ENCODE measurements around the gene HSD17B14. TPM values are rescaled to one million over a fixed set of nuclear protein-coding genes. Genes with fewer than 3 reads are reported as not detected.
"Not testable (repeated sequence)": the region's sequence is repeated elsewhere in the genome, so short reads cannot be mapped to it uniquely, and the experiment has no call there.

HSD17B14 gene
- total RNA-seq, 1 donor from 2014 or later, result 65.6 TPM

- Mint-ChIP-seq H3K9me3 (ENCODE audit: unreplicated experiment) (no peaks in the 10 kb centered on the region), H3K36me3 (ENCODE audit: low read depth, unreplicated experiment) (peaks cover 49% of the 10 kb centered on the region), H3K27me3 (ENCODE audit: unreplicated experiment) (peaks cover 48% of the 10 kb centered on the region), H3K27ac (ENCODE audit: unreplicated experiment) (peak overlapping the region; percentile 100), H3K4me3 (ENCODE audit: unreplicated experiment) (peak overlapping the region; percentile 100), H3K4me1 (ENCODE audit: unreplicated experiment) (peaks cover 42% of the 10 kb centered on the region)
- TF ChIP-seq, protein P1, sequence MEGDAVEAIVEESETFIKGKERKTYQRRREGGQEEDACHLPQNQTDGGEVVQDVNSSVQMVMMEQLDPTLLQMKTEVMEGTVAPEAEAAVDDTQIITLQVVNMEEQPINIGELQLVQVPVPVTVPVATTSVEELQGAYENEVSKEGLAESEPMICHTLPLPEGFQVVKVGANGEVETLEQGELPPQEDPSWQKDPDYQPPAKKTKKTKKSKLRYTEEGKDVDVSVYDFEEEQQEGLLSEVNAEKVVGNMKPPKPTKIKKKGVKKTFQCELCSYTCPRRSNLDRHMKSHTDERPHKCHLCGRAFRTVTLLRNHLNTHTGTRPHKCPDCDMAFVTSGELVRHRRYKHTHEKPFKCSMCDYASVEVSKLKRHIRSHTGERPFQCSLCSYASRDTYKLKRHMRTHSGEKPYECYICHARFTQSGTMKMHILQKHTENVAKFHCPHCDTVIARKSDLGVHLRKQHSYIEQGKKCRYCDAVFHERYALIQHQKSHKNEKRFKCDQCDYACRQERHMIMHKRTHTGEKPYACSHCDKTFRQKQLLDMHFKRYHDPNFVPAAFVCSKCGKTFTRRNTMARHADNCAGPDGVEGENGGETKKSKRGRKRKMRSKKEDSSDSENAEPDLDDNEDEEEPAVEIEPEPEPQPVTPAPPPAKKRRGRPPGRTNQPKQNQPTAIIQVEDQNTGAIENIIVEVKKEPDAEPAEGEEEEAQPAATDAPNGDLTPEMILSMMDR (IDR thresholded peaks at IDR 0.05; ENCODE audit: unreplicated experiment), result no peak
- DNase-seq (ENCODE audit: low spot score), result no peak
These were observed 37.4 kb upstream of the HSD17B14 start for GRCh38 chr19:48873476-48874302.

GRCh38 chr19:48872884-48873475 is 36.7 kb upstream of the HSD17B14 start:
- Mint-ChIP-seq H3K36me3 (ENCODE audit: low read depth, unreplicated experiment) (peaks cover 51% of the 10 kb centered on the region), H3K4me1 (ENCODE audit: unreplicated experiment) (peaks cover 47% of the 10 kb centered on the region)

GRCh38 chr19:48872182-48872883 is 36.0 kb upstream of the HSD17B14 start, which contains the start of gene PPP1R15A:
PPP1R15A (plus strand) TSS chr19:48872421; CDS start chr19:48873234, 813 bp downstream.
- Mint-ChIP-seq H3K27me3 (ENCODE audit: unreplicated experiment) (peaks cover 40% of the 10 kb centered on the region), H3K4me1 (ENCODE audit: unreplicated experiment) (peaks cover 46% of the 10 kb centered on the region), H3K9me3 (ENCODE audit: unreplicated experiment) (no peaks in the 10 kb centered on the region), H3K4me3 (ENCODE audit: unreplicated experiment) (peak within 1 kb of the TSS; percentile 100), H3K36me3 (ENCODE audit: low read depth, unreplicated experiment) (peaks cover 49% of the 10 kb centered on the region), H3K27ac (ENCODE audit: unreplicated experiment) (peak within 1 kb of the TSS; percentile 100)
- TF ChIP-seq, protein P1 (IDR thresholded peaks at IDR 0.05; ENCODE audit: unreplicated experiment), result no peak
- DNase-seq (ENCODE audit: low spot score), result peak; percentile 99

More at GRCh38 chr19:48872884-48873475, 36.7 kb upstream of the HSD17B14 start:
- H3K9me3 Mint-ChIP-seq (ENCODE audit: unreplicated experiment), result no peaks in the 10 kb centered on the region
- H3K27ac Mint-ChIP-seq (ENCODE audit: unreplicated experiment), result peak overlapping the region; percentile 100
- peak overlapping the region; percentile 100 for H3K4me3 Mint-ChIP-seq (ENCODE audit: unreplicated experiment)
- H3K27me3 Mint-ChIP-seq (ENCODE audit: unreplicated experiment), result peaks cover 43% of the 10 kb centered on the region
- peak; percentile 59 for DNase-seq (ENCODE audit: low spot score)
- TF ChIP-seq, protein P1 (IDR thresholded peaks at IDR 0.05; ENCODE audit: unreplicated experiment), result no peak

DNA sequence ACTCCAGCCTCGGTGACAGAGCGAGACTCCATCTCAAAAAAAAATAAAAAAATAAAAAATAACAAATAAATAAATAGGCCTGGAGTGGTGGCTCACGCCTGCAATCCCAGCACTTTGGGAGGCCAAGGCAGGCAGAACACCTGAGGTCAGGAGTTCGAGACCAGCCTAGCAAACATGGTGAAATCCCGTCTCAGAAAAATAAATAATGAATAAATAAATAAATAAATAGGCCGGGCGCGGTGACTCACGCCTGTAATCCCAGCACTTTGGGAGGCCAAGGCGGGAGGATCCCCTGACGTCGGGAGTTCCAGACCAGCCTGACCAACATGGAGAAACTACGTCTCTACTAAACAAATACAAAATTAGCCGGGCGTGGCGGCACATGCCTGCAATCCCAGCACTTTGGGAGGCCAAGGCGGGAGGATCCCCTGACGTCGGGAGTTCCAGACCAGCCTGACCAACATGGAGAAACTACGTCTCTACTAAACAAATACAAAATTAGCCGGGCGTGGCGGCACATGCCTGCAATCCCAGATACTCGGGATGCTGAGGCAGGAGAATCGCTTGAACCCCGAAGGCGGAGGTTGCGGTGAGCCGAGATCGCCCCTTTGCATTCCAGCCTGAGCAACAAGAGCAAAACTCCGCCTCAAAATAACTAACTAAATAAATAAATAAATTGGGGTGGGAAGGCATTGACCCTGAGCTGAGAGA is 35.3 kb upstream of the HSD17B14 start:
- peak overlapping the region; percentile 100 for H3K4me3 Mint-ChIP-seq (ENCODE audit: unreplicated experiment)
- peaks cover 52% of the 10 kb centered on the region for H3K4me1 Mint-ChIP-seq (ENCODE audit: unreplicated experiment)
- H3K27me3 Mint-ChIP-seq (ENCODE audit: unreplicated experiment), result peaks cover 40% of the 10 kb centered on the region
- peaks cover 53% of the 10 kb centered on the region for H3K36me3 Mint-ChIP-seq (ENCODE audit: low read depth, unreplicated experiment)
- not testable (repeated sequence) for H3K9me3 Mint-ChIP-seq (ENCODE audit: unreplicated experiment); DNase-seq (ENCODE audit: low spot score)
- H3K27ac Mint-ChIP-seq (ENCODE audit: unreplicated experiment), result peak overlapping the region; percentile 100

- no peak for DNase-seq (ENCODE audit: low spot score)
- Mint-ChIP-seq H3K4me3 (ENCODE audit: unreplicated experiment) (no peak overlapping the region), H3K4me1 (ENCODE audit: unreplicated experiment) (peaks cover 46% of the 10 kb centered on the region), H3K27me3 (ENCODE audit: unreplicated experiment) (peaks cover 32% of the 10 kb centered on the region), H3K36me3 (ENCODE audit: low read depth, unreplicated experiment) (peaks cover 40% of the 10 kb centered on the region), H3K27ac (ENCODE audit: unreplicated experiment) (no peak overlapping the region), H3K9me3 (ENCODE audit: unreplicated experiment) (no peaks in the 10 kb centered on the region)
- TF ChIP-seq, protein P1 (IDR thresholded peaks at IDR 0.05; ENCODE audit: unreplicated experiment), result no peak
These were observed 33.8 kb upstream of the HSD17B14 start for GRCh38 chr19:48870048-48870447.

Data from endothelial cell (in vitro differentiated cells).